CD4-positive, alpha-beta T cell treated with Interleukin-21 for 1 hour (primary cell): ENCODE results near the gene A2ML1.
"Not testable (repeated sequence)": the region's sequence is repeated elsewhere in the genome, so short reads cannot be mapped to it uniquely, and the experiment has no call there.

Source experiments
- DNase-seq: peaks from one replicate; pipeline ENCODE4 v3.0.0-alpha.2; 2020

The A2ML1 gene

DNA sequence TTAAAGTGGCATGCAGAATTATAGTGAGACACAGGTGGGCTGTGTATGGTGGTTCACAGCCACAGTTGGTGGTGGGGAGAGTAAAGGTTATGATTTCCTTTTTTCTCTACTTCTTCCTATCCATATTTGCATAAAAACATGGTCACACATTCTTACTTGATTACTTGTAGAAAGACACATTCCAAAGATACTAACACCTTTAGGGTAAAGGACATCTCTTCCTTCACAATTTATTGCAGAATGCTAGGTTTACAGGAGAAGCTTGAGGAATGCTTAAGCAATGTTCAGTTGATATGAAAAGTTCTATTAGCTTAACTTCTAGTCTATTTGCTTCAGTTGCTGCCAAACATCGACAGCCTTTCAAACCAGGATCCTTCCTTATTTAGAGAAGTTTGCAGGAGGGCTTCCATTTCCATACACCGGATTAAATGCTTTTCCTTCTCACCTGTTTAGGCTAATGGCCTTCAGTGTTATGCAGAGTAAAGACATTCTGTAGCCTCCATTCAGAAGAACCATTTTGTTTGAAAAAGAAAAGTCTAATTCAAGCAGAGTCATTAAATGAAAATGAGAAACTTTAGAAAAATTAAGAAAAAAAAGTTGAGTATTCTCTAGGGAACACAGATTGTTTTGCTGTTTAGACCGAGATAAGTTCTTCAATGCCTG lies 89.3 kb downstream of the A2ML1 start:
- DNase-seq, result no peak

DNA sequence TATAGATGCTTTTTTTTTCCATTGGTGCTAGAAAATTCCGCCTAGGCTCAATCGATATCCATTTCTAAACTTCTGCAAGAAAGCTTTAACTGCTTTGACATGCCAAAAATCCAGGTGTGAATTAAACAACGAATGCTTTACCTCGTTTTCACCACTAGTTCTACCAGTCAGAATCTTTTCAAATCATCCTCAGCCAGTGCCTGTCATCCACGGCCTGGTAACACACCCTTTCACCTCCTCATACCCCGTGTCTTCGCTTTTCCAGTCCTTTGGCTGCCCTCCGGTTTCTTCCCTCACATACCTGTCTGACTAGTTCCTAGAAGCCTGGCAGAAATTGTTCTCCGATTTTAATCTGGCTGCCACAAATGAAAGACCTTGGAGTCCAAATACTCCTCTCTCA lies 90.5 kb downstream of the A2ML1 start:
- DNase-seq, result peak; percentile 46

DNA sequence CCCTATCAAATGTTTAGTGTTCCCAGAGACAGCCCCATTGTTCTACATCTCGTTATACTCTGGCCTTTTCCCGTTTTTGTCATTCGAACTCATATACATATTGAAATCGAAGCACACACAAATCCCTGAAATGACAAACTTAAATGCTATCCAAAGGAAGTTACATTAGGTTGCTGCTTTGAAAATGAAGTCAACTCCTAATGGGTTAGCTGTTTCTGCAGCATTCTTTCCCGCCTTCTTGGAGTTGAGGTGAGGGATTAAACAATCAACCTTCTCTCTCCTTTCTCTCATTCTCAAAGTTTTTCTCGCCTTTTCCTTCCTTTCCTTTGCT lies 91.2 kb downstream of the A2ML1 start:
- DNase-seq, result no peak

DNA sequence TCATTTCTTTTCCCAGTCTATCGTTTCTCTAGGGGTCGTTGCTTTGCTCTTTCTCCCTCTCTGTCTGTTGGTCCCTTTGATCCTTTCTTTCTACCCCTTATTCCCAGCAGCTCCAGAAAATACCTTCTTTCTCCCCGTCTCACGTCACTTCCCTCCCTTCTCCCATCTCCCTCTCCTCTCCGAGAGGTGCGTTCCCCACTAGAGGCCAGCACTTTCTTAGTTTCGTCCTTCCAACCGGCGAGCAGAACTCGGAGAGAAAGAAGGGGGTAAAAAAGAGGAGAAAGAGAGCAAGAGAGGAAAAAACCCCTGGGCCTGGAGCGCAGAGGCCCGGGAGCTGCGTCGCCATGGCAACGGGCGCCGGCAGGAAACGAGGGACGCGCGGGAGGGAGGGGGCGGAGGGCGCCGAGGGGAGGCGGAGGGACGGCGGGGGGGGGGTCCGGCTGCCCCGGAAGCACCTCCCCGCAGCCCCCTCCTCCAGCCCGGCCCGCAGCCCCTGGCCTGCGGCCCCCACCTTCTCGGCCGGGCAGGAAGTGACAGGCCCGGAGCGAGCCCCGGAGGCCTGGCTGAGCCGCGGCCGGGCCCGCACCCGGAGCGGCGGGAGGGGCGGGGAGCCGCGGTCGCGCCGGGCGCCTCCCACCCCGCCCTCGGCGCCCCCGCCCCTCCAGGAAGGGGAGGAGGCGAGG lies 91.8 kb downstream of the A2ML1 start, which contains the start of gene PHC1:
PHC1 (plus strand) TSS at position 477 of the 683 bp plus-strand sequence. CDS start 3,169 bp downstream, outside the sequence.
- peak; percentile 86 for DNase-seq

DNA sequence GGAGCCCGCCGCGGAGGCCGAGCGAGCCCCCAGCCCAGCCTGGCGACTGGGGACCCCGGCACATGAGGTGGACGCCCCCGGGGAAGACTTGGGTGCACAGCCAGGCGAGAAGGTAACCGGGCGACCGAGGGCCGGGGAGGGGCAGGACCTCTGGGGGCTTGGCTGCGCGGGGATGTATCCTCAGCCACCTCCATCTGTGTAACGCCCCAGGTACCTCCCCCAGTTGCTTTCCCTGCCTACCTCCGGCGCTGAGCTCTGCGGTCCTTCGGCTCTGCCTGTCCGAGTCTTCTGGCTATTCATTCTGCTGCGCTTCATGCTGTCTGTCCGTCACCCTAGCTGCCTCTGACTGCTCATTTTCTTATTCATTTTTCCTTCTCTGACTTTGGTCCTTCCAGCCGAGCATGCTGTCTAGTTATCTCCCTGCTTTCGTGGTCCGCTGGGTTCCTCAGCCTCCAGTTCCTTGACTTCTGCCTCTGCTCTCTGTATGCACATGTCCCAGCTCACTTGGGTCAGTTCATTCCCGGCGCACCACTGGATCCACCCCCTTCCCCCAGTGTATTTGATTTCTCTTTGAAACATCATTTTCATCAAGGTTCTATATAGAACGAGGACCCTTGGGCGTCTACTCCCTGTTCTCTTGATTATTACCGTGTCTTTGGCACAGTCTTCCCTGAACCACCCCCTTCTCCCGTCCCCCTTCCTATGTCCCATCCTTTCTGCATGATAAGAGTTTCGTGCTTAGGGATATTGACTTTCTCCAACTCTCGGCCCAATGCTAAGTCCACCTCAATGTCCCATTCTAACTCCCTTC lies 92.5 kb downstream of the A2ML1 start:
- DNase-seq, result peak; percentile 67

DNA sequence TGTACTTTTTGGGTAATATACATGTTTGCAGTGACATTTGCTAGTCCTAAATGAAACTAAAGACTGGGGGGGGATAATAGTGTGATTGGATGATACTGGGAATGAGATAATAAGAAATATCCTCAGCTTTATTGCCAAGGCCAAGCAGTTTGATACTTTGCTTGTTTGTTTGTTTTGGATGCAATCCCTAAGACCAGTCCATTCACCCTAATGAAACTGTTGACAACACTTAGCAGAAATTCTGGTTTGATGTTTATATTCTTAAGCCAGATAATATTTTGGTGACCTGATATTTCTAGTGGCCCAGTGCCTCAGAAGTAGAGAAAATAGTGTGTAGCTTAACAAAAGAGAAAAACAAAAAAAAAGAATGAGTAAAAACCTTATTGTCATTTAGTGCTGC lies 93.7 kb downstream of the A2ML1 start:
- no peak for DNase-seq

DNA sequence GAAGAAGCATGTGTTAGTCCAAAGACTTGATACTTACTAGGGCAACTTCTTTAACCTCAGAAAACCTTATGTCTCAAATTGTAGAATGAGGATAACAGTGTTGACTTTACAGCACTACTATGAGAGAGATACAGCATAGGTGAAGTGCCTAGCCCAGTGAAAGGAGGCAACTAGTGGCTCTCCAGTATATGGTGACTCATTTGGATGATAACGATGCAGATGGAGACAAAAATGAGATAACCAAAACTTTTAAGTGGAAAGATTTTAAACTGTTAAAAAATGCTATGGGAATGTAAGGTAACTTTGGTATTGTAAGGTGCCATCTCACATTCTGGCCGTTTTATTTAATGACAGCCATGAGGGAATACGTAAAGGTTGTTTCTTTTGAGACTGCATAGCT lies 94.6 kb downstream of the A2ML1 start:
- no peak for DNase-seq

DNA sequence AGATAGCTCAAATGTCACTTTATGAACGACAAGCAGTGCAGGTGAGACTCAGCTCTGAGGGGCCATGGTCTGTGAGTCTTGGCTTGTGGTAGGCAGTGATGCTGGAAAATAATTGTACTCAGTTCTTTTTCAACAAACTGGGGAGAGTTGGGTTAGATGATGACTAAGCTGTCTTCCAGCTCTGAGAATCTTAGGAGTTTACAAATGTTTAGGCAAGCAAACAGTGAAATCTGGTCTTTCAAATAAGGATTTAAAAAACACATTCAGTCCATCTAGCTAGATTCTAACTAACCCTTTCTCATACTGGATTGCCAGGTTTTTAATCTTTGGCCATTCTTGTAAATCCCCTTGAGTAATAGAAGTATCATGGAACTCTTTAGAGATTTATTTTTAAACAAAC lies 95.3 kb downstream of the A2ML1 start:
- DNase-seq, result no peak

DNA sequence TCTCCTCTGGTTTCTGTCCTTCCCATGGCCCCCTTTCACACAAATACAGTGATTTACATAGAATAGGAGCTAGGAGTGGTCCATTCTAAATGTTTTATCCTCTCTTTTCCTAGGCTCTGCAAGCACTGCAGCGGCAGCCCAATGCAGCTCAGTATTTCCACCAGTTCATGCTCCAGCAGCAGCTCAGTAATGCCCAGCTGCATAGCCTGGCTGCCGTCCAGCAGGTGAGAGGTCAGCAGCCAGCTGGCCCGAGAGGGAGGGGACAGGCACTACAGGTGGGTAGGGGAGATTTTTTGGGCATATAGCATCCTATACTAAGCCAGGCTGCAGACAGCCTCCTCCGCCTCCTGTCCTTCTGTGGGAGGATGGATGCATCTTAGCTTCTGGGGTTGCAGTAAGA lies 97.2 kb downstream of the A2ML1 start:
- not testable (repeated sequence) for DNase-seq

DNA sequence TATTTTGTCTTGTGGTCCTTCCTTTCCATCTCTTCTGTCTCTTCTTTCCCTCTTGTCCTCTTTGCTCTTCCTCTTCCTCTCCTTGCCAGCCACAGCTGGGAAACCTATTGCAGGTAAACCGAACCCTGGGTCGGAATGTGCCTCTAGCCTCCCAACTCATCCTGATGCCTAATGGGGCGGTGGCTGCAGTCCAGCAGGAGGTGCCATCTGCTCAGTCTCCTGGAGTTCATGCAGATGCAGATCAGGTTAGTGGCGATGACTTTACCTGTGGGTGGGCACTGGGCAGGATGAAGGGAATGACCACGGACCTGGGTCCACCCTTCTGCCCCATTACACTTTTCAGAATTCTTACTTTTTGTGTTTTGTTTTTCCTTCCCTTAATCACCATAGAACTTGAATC lies 100.1 kb downstream of the A2ML1 start:
- no peak for DNase-seq
